ENCODE results near the gene EIF2B2.

GRCh38 chr14:75001261-75001660, 1.5 kb upstream of the EIF2B2 start:
- no peak for TF ChIP-seq POLR2A (IDR thresholded peaks at IDR 0.05)
- TF ChIP-seq, protein P1, sequence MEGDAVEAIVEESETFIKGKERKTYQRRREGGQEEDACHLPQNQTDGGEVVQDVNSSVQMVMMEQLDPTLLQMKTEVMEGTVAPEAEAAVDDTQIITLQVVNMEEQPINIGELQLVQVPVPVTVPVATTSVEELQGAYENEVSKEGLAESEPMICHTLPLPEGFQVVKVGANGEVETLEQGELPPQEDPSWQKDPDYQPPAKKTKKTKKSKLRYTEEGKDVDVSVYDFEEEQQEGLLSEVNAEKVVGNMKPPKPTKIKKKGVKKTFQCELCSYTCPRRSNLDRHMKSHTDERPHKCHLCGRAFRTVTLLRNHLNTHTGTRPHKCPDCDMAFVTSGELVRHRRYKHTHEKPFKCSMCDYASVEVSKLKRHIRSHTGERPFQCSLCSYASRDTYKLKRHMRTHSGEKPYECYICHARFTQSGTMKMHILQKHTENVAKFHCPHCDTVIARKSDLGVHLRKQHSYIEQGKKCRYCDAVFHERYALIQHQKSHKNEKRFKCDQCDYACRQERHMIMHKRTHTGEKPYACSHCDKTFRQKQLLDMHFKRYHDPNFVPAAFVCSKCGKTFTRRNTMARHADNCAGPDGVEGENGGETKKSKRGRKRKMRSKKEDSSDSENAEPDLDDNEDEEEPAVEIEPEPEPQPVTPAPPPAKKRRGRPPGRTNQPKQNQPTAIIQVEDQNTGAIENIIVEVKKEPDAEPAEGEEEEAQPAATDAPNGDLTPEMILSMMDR (IDR thresholded peaks at IDR 0.05), result no peak
